HUDEP-2 (cell line): Measurements from ENCODE around the gene ITCH.
"Not testable (repeated sequence)": the region's sequence is repeated elsewhere in the genome, so short reads cannot be mapped to it uniquely, and the experiment has no call there.

Experiments
- DNase-seq, 76 experiments: peaks; one replicate each; lab custom pipeline; 2025; ENCODE audit not compliant: unreplicated experiment in 76 of 76; lab: John Stamatoyannopoulos, UW

ITCH gene

DNA sequence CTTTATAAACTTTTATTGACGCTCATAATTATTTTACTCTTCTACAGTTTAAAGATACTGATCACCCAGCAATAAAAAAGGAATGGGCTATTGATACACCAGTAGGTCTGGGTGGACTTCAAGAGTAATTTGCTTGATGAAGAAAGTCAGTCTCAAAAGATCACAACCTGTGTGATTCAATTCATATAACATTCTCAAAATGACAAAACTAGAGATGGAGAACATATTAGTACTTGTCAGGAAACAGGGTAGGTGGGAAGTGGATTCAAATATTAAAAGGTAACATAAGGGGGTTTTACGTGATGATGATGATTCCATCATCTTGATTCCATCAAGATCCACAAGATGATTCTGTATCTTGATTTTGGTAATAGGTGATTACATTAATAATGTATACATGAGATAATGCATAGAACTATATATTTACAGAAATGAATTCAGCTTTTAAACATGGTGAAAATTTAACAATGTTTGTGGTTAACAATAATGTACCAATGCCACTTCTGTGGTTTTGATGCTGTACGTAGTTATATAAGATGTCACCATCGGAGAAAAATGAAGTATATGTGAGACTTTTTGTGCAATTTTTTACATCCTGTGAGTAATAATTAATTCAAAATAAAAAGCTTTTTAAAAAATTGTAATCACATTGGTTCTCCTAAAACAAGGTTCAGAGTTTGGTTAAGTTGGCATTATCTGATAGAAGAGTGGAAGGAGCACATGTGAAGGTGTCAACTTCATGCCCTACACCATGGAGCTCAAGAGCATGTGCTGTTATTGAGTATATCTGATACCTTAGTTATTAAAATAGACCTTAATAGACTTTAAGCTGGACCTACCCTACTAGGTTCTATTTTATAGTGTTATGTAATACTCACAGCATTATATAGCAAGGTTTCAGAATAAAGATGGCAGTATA, 86.9 kb downstream of the ITCH start:
- DNase-seq = no peak

DNA sequence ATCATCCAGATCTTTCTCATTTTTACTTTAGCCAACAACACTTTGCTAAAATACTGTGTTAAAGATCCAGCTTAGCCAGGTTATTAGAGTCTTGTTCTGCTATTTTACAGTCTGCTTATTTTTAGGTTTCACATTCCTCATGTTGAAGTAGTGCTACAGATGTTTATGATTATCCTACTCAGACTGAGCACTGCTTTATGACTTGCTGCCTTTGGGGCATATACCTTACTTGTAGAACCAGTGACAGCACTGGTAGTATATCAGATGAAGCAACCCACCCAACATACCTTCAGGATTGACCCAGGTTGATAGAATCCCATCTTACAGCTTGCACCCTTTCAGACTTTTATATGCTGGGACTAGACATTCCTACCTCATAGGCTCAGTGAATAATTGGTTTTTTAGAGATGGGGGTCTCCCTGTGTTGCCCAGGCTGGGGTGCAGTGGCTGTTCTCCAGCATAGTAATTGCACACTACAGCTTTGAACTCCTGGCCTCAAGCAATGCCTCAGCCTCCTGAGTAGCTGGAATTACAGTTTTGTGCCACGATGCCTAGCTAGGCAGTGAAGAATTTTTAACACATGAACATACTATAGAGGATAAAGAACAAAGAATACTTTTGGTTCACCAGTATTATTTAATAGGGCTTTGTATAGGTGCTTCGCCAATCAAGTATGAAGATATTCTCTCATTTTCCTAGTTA, 89.4 kb downstream of the ITCH start:
- DNase-seq = no peak

DNA sequence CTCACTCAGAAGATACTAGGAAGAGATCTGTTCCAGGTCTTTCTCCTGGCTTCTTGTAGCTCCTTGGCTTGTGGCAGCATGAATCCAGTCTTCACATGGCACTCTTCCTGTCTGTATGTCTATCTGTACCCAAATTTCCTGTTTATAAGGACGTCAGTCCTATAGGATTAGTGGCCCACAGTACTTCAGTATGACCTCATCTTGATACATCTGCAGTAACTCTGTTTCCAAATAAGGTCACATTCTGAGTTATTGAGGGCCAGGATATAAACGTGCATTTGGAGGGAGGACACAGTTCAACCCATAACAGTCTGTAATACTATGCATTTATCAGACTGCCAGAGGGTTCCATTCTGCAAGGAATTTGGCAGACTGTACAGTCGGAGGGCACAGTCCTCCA, 95.6 kb downstream of the ITCH start:
- no peak for DNase-seq

DNA sequence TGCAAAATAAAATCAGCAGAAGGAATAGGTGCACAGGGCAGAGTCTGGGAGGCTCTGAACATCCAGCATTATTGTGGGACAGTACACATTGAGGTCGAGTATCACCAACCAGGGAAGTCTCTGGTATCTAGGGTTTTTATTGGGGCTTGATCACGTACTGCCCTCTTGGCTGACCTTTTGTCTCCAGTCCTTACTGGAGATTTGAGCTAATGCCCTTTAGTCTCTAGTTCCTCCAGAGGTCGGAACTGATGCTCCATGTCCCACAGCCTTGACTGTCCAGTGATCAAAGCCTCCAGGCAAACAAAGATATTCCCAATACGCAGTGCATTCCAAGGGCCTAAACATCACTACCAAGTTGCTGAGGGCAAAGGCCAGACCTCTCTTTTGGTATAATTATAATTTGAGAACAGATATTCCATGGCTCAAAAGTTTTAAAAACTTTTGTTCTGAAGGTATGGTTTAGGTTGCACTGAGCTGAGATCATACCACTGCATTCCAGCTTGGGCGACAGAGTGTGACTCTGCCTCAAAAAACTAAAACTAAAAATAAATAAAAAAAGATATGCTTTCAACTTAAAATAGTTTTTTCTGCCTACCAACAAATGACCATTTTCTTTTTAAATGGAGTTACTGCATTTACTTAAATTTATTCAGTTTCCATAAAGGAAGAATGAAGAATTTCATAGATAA, 96.3 kb downstream of the ITCH start:
- no peak for DNase-seq

DNA sequence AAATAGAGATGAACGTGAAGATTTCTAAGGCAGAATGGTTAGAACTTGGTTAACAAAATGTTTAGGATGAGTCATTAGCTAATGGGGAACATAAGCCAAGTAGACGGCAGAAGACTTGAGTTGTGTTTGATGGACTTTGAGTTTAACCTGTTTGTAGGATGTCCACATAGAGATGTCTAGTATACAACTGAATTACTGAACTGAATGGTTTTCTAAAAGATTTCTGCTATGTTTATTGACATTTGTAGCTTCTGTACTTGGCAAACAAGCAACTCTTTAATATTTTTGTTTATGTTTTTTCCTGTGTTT, 98.7 kb downstream of the ITCH start:
- DNase-seq = no peak

DNA sequence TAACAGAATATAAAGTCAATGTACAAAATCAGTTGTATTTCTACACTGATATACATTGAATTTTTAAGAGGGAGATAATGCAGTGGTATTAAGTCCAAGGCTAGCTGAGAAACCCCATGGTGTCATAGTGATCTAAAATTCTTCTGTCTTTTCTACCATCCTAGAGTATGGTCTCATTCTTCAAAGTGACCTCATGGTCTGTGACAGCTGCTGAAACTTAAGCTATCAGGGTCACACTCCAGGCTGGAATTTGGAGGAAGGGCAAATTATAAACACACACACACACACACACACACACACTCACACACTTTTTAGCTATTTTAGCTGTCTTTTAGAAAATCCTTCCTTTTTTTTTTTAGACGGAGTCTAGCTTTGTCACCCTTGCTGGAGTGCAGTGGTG, 105.9 kb downstream of the ITCH start:
- no peak for DNase-seq

DNA sequence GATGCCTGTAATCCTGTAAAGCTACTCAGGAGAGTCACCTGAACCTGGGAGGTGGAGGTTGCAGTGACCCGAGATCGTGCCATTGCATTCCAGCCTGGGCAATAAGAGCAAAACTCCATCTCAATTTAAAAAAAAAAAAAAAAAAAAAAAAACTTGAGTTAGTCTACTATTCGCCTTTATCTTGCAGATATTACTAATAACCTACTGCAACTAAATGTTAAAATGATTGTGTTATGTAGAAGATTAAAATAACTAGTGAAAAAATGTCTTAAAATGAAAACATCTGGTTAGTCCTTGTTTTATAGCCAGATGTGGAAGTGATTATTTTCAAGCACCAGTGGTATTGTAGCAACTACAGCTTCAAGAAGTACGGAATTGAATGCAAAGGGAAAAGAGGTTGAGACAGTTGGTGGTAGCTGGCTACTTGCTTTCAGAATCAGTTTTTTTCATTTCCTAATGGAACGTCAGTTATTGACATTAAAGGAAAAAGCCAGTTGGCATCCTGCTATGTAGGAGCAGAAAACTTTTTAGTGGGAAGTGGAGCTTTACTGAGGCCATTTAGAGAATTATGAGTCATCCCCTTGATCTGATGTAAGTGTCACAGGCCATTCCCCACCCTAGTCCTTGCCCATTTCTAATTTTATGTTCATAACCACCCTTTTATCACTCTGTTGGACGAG, 109.3 kb downstream of the ITCH start:
- DNase-seq = peak in 18 of 76 experiments; percentile 3 to 46 (median 16)

DNA sequence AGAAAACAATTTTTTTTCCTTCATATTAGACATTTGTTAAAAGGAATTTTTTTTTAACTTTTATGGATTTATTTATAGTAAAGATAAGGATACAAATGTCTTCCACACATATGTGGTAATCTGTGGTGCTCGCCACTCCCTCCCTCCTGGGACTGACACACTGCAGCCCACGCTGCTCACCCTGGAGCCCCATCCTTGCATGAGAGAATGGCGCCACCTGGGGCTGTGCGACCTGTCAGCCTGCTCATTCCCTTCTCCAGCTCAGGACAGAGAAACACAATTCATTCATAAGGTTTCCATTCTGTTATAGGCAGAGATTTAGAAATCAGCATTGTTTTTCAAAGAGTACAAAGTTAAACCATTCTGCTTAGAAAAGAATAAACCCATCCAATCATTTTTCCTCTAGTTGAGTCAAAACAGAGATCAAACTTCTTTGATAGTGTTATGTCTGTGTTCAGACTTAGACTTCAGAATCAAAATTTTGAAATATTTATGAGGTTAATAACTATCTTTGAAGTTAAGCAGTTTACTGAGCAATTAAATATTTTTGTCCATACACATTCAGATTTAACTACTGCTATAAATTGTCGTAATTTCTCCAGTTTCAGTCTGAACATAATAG, 110.3 kb downstream of the ITCH start:
- DNase-seq = peak in 62 of 76 experiments; percentile 3 to 74 (median 49)

DNA sequence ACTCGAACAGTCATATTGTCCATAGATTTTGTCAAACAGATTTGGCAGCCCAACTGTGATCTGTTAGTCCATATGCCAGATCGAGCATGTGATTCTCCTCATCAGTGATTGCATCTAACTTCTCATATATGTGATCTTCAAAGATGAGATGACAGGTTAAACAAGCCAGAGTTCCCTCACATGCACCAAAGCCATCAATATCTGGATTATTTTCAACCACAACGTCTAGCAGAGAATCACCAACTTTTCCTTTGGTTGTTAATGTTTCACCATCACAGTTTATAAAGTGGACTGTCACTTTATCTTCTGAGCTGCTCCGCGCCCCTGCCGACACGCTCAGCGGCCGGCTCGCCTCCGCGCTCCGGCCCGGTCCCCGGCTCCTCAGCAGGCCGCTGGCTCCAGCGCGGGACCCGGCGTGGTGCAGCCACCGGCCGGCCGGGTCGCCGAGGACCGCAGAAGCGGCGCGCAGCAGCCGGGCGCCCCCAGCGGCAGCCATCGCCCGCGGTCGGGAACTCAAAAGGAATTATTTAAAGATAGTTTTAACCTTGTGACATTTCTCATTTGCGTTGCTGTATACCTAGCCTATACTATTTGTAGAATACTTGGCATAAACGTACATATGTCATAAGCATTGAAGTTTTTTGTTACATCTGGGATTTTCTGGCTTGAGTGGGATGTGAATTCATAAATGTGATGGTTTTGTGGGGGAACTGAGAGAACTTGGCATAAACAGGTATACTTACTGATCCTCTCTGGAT, 113.1 kb downstream of the ITCH start:
- peak in 24 of 76 experiments; percentile 1 to 37 (median 13) for DNase-seq

DNA sequence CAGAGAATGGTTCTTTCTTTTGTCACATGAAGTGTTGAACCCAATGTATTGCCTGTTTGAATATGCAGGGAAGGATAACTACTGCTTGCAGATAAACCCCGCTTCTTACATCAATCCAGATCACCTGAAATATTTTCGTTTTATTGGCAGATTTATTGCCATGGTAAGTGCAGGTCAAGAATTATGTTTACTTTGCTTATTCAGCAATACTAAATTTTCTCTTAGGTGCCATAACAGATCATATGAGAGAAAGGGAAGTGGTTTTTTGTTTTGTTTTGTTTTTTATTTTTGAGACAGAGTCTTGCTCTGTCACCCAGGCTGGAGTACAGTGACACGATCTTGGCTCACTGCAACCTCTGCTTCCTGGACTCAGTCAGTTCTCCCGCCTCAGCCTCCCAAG, 116.6 kb downstream of the ITCH start:
- no peak for DNase-seq

DNA sequence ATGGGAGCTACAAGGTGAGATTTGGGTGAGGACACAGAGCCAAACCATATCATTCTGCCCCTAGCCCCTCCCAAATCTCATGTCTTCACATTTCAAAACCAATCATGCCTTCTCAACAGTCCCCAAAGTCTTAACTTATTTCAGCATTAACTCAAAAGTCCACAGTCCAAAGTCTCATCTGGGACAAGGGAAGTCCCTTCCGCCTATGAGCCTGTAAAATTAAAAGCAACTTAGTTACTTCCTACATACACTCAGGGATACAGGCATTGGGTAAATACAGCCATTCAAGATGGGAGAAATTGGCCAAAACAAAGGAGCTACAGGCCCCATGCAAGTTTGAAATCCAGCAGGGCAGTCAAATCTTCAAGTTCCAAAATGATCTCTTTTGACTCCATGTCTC, 119.1 kb downstream of the ITCH start:
- not testable (repeated sequence) for DNase-seq

DNA sequence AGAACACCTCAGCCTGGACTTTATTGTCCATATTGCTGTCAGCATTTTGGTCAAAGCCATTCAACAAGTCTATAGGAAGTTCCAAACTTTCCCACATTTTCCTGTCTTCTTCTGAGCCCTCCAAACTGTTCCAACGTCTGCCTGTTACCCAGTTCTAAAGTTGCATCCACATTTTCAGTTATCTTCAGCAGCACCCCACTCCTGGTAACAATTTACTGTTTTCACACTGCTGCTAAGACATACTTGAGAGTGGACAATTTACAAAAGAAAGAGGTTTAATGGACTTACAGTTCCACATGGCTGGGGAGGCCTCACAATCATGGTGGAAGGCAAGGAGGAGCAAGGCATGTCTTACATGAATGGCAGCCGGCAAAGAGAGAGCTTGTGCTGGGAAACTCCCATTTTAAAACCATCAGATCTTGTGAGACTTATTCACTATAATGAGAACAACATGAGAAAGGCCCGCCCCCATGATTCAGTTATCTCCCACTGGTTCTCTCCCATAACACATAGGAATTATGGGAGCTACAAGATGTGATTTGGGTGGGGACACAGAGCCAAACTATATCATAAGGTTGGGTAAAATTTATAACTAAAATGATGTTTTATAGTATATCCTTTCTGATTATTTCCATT, 120.6 kb downstream of the ITCH start:
- DNase-seq = not testable (repeated sequence)

DNA sequence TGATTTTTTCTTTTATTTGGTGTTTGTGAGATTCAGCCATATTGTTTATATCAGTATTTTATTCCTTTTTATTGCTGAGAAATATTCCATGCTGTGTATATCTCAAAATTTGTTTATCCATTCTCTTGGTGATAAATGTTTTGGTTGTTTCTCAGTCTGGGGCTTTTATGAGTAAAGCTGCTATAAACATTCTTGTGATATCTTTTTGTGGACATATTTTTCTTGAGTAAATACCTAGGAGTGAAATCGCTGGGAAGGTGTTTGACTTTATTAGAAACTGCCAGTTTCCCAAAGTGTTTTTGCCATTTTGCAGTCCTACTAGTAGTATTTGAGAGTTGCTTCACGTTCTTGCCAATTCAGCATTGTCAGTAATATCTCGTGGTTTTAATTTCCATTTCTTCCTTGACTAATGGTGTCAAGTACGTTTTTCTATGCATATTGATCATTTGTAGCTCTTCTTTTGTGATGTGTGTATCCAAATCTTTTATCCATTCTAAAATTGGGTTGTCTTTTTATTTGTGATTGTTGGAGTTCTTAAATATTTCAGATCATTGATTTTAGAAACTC, 122.1 kb downstream of the ITCH start:
- no peak for DNase-seq

DNA sequence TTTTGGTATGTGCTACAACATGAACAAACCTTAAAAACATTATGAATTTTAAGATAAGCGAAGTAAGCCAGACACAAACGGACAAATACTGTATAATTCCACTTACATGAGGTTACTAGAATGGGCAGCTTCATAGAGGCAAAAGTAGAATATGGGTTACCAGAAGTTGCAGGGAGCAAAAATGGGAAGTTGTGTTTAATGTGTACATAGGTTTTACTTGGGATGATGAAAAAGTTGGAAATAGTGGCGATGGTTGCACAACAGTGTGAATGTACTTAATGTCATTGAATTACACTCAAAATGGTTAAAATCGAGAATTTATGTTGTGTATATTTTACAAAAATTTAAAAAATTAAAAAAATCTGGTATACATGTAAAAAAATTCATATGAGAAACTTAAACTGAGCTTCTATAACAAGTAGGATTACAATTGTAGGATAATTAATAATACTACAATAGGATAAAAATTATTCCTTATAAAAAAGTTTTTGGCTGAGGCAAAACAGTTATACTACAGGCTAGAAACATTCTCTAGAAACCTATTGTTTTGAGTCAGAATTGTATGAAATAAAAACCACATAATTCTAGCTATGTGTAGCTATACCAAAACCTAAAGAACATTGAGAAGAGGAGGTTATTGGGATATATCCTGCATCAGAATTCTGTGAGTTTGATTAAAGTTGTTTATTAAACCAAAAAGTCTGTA, 128.3 kb downstream of the ITCH start:
- DNase-seq = no peak

DNA sequence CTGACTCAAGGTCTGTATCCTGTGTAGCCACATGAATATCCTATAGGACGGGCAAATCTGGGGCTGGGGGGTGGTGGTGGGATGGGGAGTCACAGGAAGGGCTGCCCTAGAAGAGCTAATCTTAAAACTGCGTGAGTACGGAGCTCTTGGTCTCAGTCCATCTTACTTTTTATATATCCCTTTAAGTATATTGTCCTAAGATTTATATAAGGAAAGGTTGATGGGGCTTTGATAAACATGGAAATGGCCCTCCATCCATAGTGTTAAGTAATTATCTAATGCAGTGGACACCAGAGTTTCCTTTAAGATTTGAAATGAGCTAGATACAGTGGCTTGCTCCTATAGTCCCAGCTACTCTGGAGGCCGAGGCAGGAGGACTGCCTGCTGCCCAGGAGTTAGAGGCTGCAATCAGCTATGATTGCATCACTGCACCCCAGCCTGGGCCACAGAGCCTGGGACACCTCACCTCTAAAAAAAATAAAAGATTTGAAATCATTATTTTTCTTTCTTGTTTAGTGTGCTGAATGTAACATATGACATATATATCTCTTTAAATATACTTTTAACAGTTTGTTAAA, 128.9 kb downstream of the ITCH start:
- DNase-seq = no peak

DNA sequence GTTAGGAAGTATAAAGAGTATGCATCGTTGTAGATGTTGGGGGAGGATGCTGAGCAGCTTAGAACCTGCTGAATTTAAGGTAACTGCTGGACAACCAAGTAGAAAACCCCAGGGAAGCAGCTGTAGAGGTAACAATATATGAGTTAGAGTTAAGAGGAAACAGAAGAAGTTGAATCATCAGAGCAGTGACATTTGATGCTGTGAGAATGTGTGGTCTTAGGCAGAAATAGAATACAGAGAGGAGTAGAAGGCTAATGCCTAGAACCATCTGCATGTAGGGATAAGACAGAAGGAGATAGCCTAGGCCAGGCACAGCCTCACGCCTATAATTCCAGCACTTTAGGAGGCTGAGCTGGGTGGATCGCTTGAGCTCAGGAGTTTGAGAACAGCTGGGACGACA, 130.6 kb downstream of the ITCH start:
- no peak for DNase-seq

DNA sequence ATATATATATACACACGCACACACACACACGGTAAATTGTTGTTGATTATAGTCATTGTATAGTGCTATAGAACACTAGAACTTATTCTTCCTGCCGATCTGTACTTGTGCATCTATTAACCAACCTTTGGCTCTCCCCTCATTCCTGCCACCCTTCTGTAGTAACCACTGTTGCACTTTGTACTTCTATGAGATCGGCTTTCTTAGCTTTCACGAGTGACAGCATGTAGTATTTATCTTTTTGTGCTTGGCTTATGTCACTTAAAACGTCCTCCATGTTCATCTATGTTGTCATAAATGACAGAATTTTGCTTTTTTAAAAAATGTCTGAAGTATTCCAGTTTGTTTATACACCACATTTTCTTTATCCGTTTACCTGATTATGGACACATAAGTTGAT, 132.2 kb downstream of the ITCH start:
- DNase-seq = no peak

DNA sequence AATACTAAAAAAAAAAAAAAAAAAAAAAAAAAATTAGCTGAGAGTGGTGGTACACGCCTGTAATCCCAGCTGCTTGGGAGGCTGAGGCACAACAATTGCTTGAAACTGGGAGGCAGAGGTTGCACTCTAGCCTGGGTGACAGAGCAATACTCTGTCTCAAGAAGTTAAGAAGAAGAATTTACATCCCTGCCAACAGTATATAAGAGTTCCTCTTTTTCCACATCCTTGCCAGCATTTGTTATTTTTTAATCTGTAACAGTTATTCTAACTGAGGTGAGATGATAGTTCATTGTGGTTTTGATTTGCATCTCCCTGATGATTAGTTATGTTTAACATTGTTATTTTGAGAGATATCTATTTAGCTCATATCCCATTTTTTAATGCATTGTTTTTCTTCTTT, 132.8 kb downstream of the ITCH start:
- no peak for DNase-seq
